RWPE2 (cell line): ENCODE results near the gene IQUB.

Experiments
- ATAC-seq: fragments of 200-7000 bp; cut with Tn5 transposase; 3 replicates; pipeline ENCODE4 v1.9.1; 2021; ENCODE audit warnings: low read depth
- DNase-seq: peaks from one replicate; pipeline ENCODE4 v3.0.0-alpha.2; 2020; ENCODE audit warnings: low spot score
- H3K27ac ChIP-seq: fragments of 450-650 bp; 2 replicates; pipeline ENCODE4 v1.5.1; 2017; ENCODE audit warnings: mild to moderate bottlenecking; ENCODE audit not compliant: poor library complexity, severe bottlenecking
- H3K27me3 ChIP-seq: fragments of 250-450 bp; sonication (Bioruptor Pico); 2 replicates; pipeline ENCODE4 v1.5.1; 2021; ENCODE audit warnings: mild to moderate bottlenecking, moderate library complexity; ENCODE audit not compliant: insufficient read depth, poor library complexity, severe bottlenecking
- H3K36me3 ChIP-seq: fragments of 250-450 bp; sonication (Bioruptor Pico); 2 replicates; pipeline ENCODE4 v1.5.1; 2020; ENCODE audit warnings: low read depth, mild to moderate bottlenecking, moderate library complexity
- H3K4me1 ChIP-seq: fragments of 250-450 bp; sonication (Bioruptor Pico); 2 replicates; pipeline ENCODE4 v1.5.1; 2021; ENCODE audit warnings: mild to moderate bottlenecking, moderate library complexity; ENCODE audit not compliant: insufficient read depth, poor library complexity, severe bottlenecking
- H3K4me3 ChIP-seq: fragments of 250-450 bp; sonication (Bioruptor Pico); 2 replicates; pipeline ENCODE4 v1.5.1; 2021; ENCODE audit warnings: mild to moderate bottlenecking, moderate library complexity; ENCODE audit not compliant: severe bottlenecking
- H3K9me3 ChIP-seq: fragments of 250-450 bp; sonication (Bioruptor Pico); 2 replicates; pipeline ENCODE4 v1.5.1; 2021; ENCODE audit warnings: mild to moderate bottlenecking, moderate library complexity; ENCODE audit not compliant: severe bottlenecking
- TF ChIP-seq, protein P1 (sequence below): fragments of 450-650 bp; IDR thresholded peaks from one replicate; pipeline ENCODE4 v1.5.1; 2017; ENCODE audit warnings: mild to moderate bottlenecking, moderate library complexity; ENCODE audit not compliant: poor library complexity, severe bottlenecking

Gene IQUB

DNA sequence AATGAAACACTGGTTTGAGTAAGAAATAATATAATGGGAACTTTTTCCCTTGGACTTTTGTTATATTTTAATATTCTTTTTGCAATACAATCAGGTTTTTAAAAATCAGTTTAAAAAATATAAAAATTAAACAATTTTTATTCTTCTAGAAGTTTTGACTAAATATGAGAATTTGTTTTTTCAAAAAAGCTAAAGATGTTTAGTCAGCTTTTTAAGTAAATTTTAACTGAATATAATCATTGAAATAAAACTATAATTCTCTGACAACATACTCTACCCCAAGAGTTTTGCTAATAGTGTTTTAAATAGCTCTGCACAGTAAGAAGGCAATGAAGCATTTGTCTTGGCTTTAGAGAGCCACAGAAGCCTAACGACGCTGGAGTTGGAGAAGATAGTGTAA lies 70.5 kb downstream of the IQUB start:
- H3K9me3 ChIP-seq, result no peaks in the 10 kb centered on the region
- TF ChIP-seq, protein P1, sequence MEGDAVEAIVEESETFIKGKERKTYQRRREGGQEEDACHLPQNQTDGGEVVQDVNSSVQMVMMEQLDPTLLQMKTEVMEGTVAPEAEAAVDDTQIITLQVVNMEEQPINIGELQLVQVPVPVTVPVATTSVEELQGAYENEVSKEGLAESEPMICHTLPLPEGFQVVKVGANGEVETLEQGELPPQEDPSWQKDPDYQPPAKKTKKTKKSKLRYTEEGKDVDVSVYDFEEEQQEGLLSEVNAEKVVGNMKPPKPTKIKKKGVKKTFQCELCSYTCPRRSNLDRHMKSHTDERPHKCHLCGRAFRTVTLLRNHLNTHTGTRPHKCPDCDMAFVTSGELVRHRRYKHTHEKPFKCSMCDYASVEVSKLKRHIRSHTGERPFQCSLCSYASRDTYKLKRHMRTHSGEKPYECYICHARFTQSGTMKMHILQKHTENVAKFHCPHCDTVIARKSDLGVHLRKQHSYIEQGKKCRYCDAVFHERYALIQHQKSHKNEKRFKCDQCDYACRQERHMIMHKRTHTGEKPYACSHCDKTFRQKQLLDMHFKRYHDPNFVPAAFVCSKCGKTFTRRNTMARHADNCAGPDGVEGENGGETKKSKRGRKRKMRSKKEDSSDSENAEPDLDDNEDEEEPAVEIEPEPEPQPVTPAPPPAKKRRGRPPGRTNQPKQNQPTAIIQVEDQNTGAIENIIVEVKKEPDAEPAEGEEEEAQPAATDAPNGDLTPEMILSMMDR, result no peak
- H3K27me3 ChIP-seq, result no peaks in the 10 kb centered on the region
- DNase-seq, result no peak
- H3K4me3 ChIP-seq, result no peak overlapping the region
- no peaks in the 10 kb centered on the region for H3K4me1 ChIP-seq
- H3K27ac ChIP-seq, result no peak overlapping the region
- H3K36me3 ChIP-seq, result no peaks in the 10 kb centered on the region
- no peak for ATAC-seq

DNA sequence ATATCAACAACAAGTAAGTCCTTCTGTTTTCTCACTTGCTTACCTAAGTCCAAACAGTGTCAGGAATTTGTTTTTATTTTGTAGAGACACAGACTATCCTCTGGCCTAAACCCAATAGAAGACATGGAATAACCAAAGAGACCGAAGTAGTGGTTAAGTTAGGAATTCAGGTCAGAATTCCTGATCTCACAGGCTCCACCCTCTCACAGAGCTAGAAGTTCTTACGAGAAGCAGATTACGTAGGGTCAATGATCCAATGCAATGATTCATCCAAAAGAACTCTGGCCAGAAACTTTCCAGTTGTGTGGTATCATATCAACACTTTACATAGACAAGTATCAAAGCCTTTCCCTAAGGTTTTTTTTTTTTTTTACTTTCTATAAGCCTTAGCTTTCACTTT lies 73.8 kb downstream of the IQUB start:
- Histone ChIP-seq H3K27ac (no peak overlapping the region), H3K4me3 (no peak overlapping the region), H3K4me1 (no peaks in the 10 kb centered on the region), H3K27me3 (no peaks in the 10 kb centered on the region), H3K36me3 (no peaks in the 10 kb centered on the region), H3K9me3 (no peaks in the 10 kb centered on the region)
- TF ChIP-seq, protein P1, result no peak
- ATAC-seq (peak; percentile 84), DNase-seq (no peak)

DNA sequence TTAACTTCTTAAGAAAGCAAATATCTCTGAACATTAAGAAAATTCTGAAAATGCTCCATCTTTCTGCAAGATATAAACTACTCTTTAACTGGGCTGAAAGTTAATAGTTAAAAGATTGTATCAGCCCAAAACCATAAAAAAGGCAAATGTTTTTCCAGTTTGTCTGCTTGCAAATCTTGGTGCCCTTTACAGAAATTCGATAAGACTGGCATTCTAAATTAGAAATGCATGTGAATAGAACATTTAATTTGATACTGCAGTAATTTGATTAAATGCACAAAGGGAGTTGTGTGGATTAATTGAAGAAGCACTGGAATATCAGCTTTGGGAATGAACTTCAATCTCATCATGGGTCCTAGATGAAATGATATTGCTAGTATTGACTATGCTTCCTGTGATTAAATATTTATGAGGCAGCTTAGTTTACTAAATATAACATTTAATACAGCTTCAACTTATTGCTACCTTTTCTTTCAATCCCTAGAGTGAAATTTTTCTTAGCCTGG lies 78.4 kb downstream of the IQUB start:
- no peaks in the 10 kb centered on the region for H3K36me3 ChIP-seq
- no peaks in the 10 kb centered on the region for H3K9me3 ChIP-seq
- TF ChIP-seq, protein P1, result no peak
- no peaks in the 10 kb centered on the region for H3K4me1 ChIP-seq
- ATAC-seq (no peak), DNase-seq (no peak)
- no peak overlapping the region for H3K4me3 ChIP-seq
- no peak overlapping the region for H3K27ac ChIP-seq
- H3K27me3 ChIP-seq, result peaks cover 3% of the 10 kb centered on the region

DNA sequence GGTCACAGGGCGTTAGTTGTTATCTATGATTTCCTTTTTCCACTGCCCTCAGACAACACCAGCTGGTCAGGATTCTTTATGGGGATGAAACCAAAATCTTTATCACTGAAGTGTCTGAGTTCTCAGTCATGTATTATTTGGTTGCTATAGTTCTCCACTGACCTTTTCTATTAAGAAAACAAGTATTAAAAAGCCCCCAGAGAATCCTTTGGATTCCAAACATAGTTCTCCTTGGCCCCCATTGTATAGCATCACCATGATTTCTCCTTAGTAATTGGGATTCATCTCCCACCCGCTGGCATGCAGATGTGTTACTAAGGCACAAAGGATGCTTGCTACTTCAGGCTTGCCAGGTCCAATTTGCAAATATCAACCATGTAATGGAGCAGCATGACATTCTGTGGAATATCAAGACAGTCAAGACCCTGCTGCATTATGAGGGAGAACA lies 94.3 kb downstream of the IQUB start:
- Histone ChIP-seq H3K27me3 (no peaks in the 10 kb centered on the region), H3K27ac (no peak overlapping the region), H3K4me1 (no peaks in the 10 kb centered on the region), H3K4me3 (no peak overlapping the region), H3K9me3 (no peaks in the 10 kb centered on the region), H3K36me3 (no peaks in the 10 kb centered on the region)
- no peak for ATAC-seq
- TF ChIP-seq, protein P1, result no peak
- no peak for DNase-seq

DNA sequence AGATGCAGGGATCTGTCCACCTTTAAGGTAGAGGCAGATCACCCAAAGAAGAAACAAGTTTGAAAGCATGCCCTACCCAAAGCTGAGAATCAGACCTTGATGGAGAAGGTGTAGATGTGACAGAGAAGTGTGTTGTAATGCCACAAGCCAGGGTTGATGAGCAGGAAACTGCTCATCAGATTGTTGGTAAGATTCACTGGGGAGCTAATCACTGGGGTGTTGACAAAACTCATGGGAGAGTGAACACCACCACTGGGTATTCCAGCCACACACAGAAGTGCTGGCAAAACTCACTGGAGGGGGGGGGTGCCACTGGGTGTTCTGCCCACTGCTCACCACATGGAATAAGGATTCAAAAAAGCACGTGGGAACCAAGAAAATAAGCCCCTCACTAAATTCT lies 95.2 kb downstream of the IQUB start:
- no peak for DNase-seq
- Histone ChIP-seq H3K9me3 (no peaks in the 10 kb centered on the region), H3K27me3 (no peaks in the 10 kb centered on the region), H3K4me1 (no peaks in the 10 kb centered on the region), H3K27ac (no peak overlapping the region), H3K4me3 (no peak overlapping the region), H3K36me3 (no peaks in the 10 kb centered on the region)
- ATAC-seq, result no peak
- TF ChIP-seq, protein P1, result no peak
